PFSK-1 (cell line): Measurements from ENCODE around the gene ADAT2.

ENCODE experiments used
- FOXP2 ChIP-seq: optimal IDR thresholded peaks from 2 replicates; pipeline ENCODE3; 2011; ENCODE audit warnings: borderline replicate concordance, control low read depth, inconsistent platforms; ENCODE audit not compliant: insufficient read depth; ENCODE audit errors: extremely low read length, extremely low read depth
- POLR2AphosphoS5 ChIP-seq: IDR thresholded peaks from 2 replicates; pipeline ENCODE4 v1.6.1; 2012; ENCODE audit warnings: low read depth, mild to moderate bottlenecking, control low read depth, low read length, moderate library complexity
- REST ChIP-seq, 2 experiments: IDR thresholded peaks; 2 replicates each; pipeline versions ENCODE4 v1.6.1 to v1.8.0; 2011 to 2012; ENCODE audit warnings: low read depth in 2 of 2, low read length in 2 of 2, control low read depth in 1 of 2, inconsistent platforms in 1 of 2, mild to moderate bottlenecking in 1 of 2, moderate library complexity in 1 of 2; ENCODE audit not compliant: insufficient read depth in 1 of 2
- SIN3A ChIP-seq: IDR thresholded peaks from 2 replicates; pipeline ENCODE4 v1.6.1; 2012; ENCODE audit warnings: mild to moderate bottlenecking, low read length, moderate library complexity, borderline replicate concordance; ENCODE audit not compliant: insufficient read depth
- TAF1 ChIP-seq: IDR thresholded peaks from 2 replicates; pipeline ENCODE4 v1.6.1; 2012; ENCODE audit warnings: low read length, control low read depth, borderline replicate concordance; ENCODE audit not compliant: insufficient read depth

GRCh38 chr6:143397227-143398222 is 53.0 kb downstream of the ADAT2 start:
- TF ChIP-seq POLR2AphosphoS5 (no peak), SIN3A (no peak), REST (IDR thresholded peaks at IDR 0.05; ENCODE audit: insufficient read depth in 1 of 2, low read depth in 2 of 2, low read length in 2 of 2) (no peak), TAF1 (no peak), FOXP2 (no peak)
